Heart left ventricle (tissue), 16 donors: Measurements from ENCODE around the gene PLEKHN1. TPM values are rescaled to one million over a fixed set of nuclear protein-coding genes. Genes with fewer than 3 reads are reported as not detected.
"Not testable (repeated sequence)": the region's sequence is repeated elsewhere in the genome, so short reads cannot be mapped to it uniquely, and the experiment has no call there.

Experiments used
- ATAC-seq, 4 donors: fragments of 200-7000 bp; cut with Tn5 transposase; one replicate each; pipeline ENCODE4 v1.9.1; 2020 to 2022; ENCODE audit warnings: moderate library complexity in 4 of 4, mild to moderate bottlenecking in 3 of 4, moderate number of reproducible peaks in 1 of 4
- DNase-seq, 5 donors: peaks; one replicate each; pipeline ENCODE4 v3.0.0-alpha.2; 2020
- H3K27ac ChIP-seq, 12 donors: fragments of 200-600 bp; sonication (generic) in 4 of 12; one replicate each; pipeline versions ENCODE4 v1.5.0 to v1.8.0; 2016 to 2022; ENCODE audit warnings: mild to moderate bottlenecking in 2 of 12
- H3K27me3 ChIP-seq, 9 donors: fragments of 200-600 bp; sonication (generic) in 2 of 9; one replicate each; pipeline versions ENCODE4 v1.5.1 to v1.8.0; 2016 to 2022; ENCODE audit warnings: mild to moderate bottlenecking in 3 of 9
- H3K36me3 ChIP-seq, 9 donors: fragments of 200-600 bp; sonication (generic) in 2 of 9; one replicate each; pipeline versions ENCODE4 v1.5.0 to v1.8.0; 2018 to 2022; ENCODE audit warnings: mild to moderate bottlenecking in 2 of 9
- H3K4me1 ChIP-seq, 12 donors: fragments of 200-600 bp; sonication (generic) in 4 of 12; one replicate each; pipeline versions ENCODE4 v1.5.0 to v1.8.0; 2016 to 2022; ENCODE audit warnings: mild to moderate bottlenecking in 3 of 12
- H3K4me3 ChIP-seq, 12 donors: fragments of 200-600 bp; sonication (generic) in 4 of 12; one replicate each; pipeline versions ENCODE4 v1.5.0 to v1.8.0; 2017 to 2022; ENCODE audit warnings: mild to moderate bottlenecking in 9 of 12, moderate library complexity in 4 of 12
- H3K9me3 ChIP-seq, 12 donors: fragments of 200-600 bp; sonication (generic) in 4 of 12; one replicate each; pipeline versions ENCODE4 v1.5.0 to v1.8.0; 2016 to 2022; ENCODE audit warnings: mild to moderate bottlenecking in 1 of 12
- POLR2A ChIP-seq, 2 donors: fragments of 450-650 bp; IDR thresholded peaks; one replicate each; pipeline ENCODE4 v1.6.1; 2017; ENCODE audit warnings: antibody characterized with exemption in 2 of 2, mild to moderate bottlenecking in 2 of 2, moderate library complexity in 2 of 2
- WGBS, 4 donors: extraction: QIAGEN DNeasy Blood & Tissue Kit in 2 of 4; methylation state at CpG; one replicate each; pipeline versions ENCODE4 v1.1.5 to v1.1.7; 2013 to 2018; 5-methylcytosine and 5-hydroxymethylcytosine counted together
- intact Hi-C, 10 donors: fragments of 100-400 bp; cut with DNase I; formaldehyde crosslinking; loops; one replicate each; pipeline versions ENCODE4 v1.11.1 to v1.14.2; 2022
- polyA plus RNA-seq, 2 donors: library from polyadenylated mRNA; stranded (reverse); fragments of 200-250 nt; gene quantifications; one replicate each; pipeline ENCODE4 v1.2.3, GENCODE V29; 2013
- total RNA-seq, 9 donors: library from RNA; depleted of rRNA in 2 of 9; stranded (reverse); fragments of >200 nt in 2 of 9; fragmentation: NEBNext Ultra II Directional in 3 of 9; extraction: Animal tissue kit (Norgen Biotek cat#: 25700) in 3 of 9; gene quantifications; one replicate each; pipeline versions ENCODE4 v1.1.0 to v1.2.4, GENCODE V29; 2016 to 2023
- TF ChIP-seq, protein P1 (sequence below), 12 donors: fragments of 200-600 bp; sonication (generic) in 4 of 12; IDR thresholded peaks; one replicate each; pipeline versions ENCODE4 v1.5.0 to v1.8.0; 2018 to 2022; ENCODE audit warnings: antibody characterized with exemption in 12 of 12, mild to moderate bottlenecking in 5 of 12
- donor health status: ischemic (EF 13 %, LVEDD 7.1; RV severe dilation, severe dysfunction).
- donor health status: healthy with polysubstance abuse.
- donor health status: DM: no; HTN: yes; CAD: no.
- donor health status: DM: no; HTN: no; CAD: no.
- donor health status: ischemic (EF 25% LVEDD 6.9; RV normal size, moderate dysfunction).
- donor health status: ischemic (EF 25% LVEDD 5.7; RV mildly dilated, moderate dysfunction).
- donor health status: healthy.
- donor health status: DM: yes; HTN: yes; CAD: no.
- donor health status: ischemic (EF 35%, LVEDD 5.7; RV mildly dilated, moderate dysfunction).
- donor health status: nonischemic (EF 11% LVEDD 7.7; RV severe dilation, severe dysfunction).
- donor health status: DM: yes; HTN: yes; CAD: no.
- donor health status: PGD.
- donor health status: ischemic (EF 29% LVEDD 5.4; RV normal size, mild dysfunction).
- donor health status: nonischemic (EF 23%, LVEDD 6.1; RV moderate dilation, normal function).

The PLEKHN1 gene
- total and polyA plus RNA-seq, 11 donors = 0.15 to 0.63 (median 0.26) TPM; not detected in 7

DNA sequence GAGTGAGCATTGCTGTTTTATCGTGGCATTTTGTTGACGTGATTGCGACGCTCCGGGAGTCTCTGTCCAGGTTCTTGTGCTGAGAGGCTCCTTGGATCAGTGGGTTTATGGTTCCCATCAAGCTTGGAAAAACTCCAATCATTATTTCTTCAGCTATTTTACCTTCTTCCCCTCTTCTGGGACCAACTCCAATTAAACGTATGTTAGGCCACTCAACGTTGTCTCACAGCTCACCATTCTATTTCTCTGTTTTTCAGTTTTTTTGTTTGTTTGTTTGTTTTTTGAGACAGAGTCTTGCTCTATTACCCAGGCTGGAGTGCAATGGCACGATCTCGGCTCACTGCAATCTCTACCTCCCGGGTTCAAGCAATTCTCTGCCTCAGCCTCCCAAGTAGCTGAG lies 25.6 kb downstream of the PLEKHN1 start:
- Histone ChIP-seq H3K4me3 (no peak overlapping the region), H3K27ac (no peak overlapping the region), H3K27me3 (peaks cover 0 to 6% (median 0%) of the 10 kb centered on the region in 9 donors), H3K36me3 (no peaks in the 10 kb centered on the region), H3K4me1 (no peaks in the 10 kb centered on the region), H3K9me3 (peaks cover 0 to 11% (median 3%) of the 10 kb centered on the region in 12 donors)
- intact Hi-C loops = no loop called here
- WGBS, 4 donors = 95 to 97% (median 96%) methylated on average over 10 of the region's 10 CpGs
- no peak for TF ChIP-seq POLR2A (IDR thresholded peaks at IDR 0.05)
- ATAC-seq = no peak
- DNase-seq = no peak

DNA sequence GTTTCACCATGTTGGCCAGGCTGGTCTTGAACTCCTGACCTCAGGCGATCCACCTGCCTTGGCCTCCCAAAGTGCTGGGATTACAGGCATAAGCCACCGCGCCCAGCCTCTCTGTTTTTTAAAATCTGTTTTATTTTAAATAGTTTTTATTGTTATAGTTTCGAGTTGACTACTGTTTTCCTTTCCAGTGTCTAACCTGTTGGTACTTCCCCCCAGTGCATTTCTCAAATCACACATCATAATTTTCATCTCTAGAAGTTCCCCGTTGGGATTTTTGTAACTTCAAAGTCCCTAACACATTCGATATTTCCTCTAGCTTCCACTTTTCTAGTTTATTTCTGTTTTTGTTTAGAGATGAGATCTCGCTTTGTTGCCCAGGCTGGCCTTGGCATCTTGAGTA lies 26.1 kb downstream of the PLEKHN1 start:
- ATAC-seq (no peak), DNase-seq (no peak)
- WGBS, 4 donors = 93 to 96% (median 94%) methylated on average over 7 of the region's 7 CpGs
- TF ChIP-seq, protein P1, sequence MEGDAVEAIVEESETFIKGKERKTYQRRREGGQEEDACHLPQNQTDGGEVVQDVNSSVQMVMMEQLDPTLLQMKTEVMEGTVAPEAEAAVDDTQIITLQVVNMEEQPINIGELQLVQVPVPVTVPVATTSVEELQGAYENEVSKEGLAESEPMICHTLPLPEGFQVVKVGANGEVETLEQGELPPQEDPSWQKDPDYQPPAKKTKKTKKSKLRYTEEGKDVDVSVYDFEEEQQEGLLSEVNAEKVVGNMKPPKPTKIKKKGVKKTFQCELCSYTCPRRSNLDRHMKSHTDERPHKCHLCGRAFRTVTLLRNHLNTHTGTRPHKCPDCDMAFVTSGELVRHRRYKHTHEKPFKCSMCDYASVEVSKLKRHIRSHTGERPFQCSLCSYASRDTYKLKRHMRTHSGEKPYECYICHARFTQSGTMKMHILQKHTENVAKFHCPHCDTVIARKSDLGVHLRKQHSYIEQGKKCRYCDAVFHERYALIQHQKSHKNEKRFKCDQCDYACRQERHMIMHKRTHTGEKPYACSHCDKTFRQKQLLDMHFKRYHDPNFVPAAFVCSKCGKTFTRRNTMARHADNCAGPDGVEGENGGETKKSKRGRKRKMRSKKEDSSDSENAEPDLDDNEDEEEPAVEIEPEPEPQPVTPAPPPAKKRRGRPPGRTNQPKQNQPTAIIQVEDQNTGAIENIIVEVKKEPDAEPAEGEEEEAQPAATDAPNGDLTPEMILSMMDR (IDR thresholded peaks at IDR 0.05) = no peak
- no peak for TF ChIP-seq POLR2A (IDR thresholded peaks at IDR 0.05)
- intact Hi-C loops = no loop called here
- Histone ChIP-seq H3K4me1 (peaks cover 0 to 4% (median under 1%) of the 10 kb centered on the region in 12 donors), H3K9me3 (peaks cover 0 to 11% (median 3%) of the 10 kb centered on the region in 12 donors), H3K27ac (no peak overlapping the region), H3K4me3 (no peak overlapping the region), H3K36me3 (no peaks in the 10 kb centered on the region), H3K27me3 (peaks cover 0 to 10% (median 0%) of the 10 kb centered on the region in 9 donors)

DNA sequence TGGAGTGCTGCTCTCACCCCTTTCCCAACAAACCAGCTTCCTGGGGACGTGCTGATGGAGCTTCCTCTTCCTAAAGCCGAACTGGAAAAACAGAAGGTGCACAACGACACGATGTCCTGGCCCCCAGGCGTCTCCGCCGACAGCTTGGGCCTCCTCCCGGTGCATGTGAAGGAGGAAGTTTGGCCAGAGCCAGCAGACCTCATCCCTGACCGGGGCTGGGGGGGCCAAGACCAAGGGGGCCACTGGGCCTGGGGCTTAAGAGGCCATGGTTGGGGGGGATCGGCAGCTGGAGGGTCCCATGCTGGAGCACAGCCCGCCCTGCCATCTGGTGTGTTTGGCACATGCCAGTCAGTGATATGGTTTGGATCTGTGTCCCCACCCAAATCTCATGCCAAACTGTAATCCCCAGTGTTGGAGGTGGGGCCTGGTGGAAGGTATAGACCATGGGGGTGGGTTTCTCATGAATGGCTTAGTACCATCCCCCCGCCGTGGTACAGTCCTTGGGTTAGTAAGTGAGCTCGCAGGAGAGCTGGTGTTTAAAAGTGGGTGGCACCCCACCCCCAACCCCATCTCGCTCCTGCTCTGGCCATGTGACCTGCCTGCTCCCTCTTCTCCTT lies 27.2 kb downstream of the PLEKHN1 start:
- peaks cover 0 to 7% (median 0%) of the 10 kb centered on the region in 9 donors for H3K36me3 ChIP-seq
- intact Hi-C loops = no loop called here
- H3K27me3 ChIP-seq = peaks cover 0 to 22% (median 0%) of the 10 kb centered on the region in 9 donors
- TF ChIP-seq, protein P1 (IDR thresholded peaks at IDR 0.05) = no peak
- TF ChIP-seq POLR2A (IDR thresholded peaks at IDR 0.05) = no peak
- H3K4me3 ChIP-seq = no peak overlapping the region
- ATAC-seq (no peak), DNase-seq (peak in 2 of 5 donors; percentile 13 to 49)
- 71 to 83% (median 73%) methylated on average over 13 to 15 of the region's 15 CpGs for WGBS, 4 donors
- H3K9me3 ChIP-seq = peaks cover 0 to 11% (median 3%) of the 10 kb centered on the region in 12 donors
- H3K4me1 ChIP-seq = peaks cover 0 to 16% (median 10%) of the 10 kb centered on the region in 12 donors
- H3K27ac ChIP-seq = no peak overlapping the region

DNA sequence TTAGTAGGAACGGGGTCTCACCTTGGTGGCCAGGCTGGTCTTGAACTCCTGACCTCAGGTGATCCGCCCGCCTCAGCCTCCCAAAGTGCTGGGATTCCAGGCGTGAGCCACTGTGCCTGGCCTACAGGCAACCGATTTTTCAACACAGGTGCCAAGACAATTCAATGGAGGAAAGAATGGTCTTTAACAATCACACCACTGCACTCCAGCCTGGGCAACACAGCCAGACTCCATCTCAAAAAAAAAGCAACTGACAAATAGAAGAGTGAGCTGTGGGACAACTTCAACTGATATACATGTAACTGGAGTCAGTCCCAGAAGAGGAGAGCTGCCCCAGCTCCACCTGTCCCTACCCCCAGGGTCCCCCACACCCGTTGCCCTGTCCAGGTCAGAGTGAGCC lies 28.3 kb downstream of the PLEKHN1 start:
- ATAC-seq = not testable (repeated sequence)

More for the DNA sequence above, 28.3 kb downstream of the PLEKHN1 start:
- H3K27me3 ChIP-seq = peaks cover 0 to 32% (median 0%) of the 10 kb centered on the region in 9 donors
- intact Hi-C loops, DNase-seq, H3K36me3 ChIP-seq, H3K4me3 ChIP-seq, H3K27ac ChIP-seq: not testable (repeated sequence)
- H3K4me1 ChIP-seq = peaks cover 0 to 22% (median 15%) of the 10 kb centered on the region in 12 donors
- WGBS, 4 donors = 86 to 95% (median 88%) methylated on average over 6 of the region's 6 CpGs
- H3K9me3 ChIP-seq = peaks cover 0 to 11% (median 3%) of the 10 kb centered on the region in 12 donors
